ENCODE measurements around the gene LGALS9B.
"Not testable (repeated sequence)": the region's sequence is repeated elsewhere in the genome, so short reads cannot be mapped to it uniquely, and the experiment has no call there.

The LGALS9B gene

DNA sequence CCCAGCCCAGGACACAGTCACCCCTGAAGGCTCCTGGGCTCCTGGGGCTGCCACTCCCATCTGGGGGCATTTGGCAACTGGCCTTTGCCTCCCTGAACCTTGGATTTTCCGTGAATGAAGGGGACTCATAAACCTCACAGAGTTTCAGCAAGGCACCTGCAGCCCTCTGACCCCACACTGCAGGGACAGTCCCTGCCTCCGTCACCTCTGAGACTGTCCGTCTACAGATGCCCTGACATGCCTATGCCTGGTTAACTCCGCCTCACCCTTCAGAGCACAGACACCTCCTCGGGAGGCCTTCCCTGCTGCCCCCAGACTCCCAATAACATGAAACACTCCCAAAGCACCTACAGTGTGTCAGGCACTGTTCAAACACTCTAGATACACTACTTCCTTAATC, 786 bp downstream of the LGALS9B start:
- DNase-seq = not testable (repeated sequence)

DNA sequence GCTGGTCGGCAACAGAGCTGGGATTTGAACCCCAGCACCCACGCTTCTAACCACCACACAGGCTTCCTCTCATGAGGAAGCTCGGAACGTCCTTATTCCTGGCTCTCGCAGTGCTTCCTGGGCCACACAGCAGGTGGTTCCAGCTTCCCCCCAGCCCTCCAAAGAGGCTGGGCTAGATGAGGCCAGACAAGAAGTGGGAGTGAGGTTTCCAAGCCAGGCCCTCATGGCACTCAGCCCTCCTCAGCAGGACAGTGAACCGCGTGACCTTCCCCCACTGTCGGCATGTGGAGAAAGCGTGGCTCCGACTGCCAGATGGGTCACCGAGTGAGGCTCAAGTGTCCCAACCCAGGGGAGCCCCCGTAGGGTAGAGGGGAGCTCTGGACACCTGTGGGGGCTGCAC, 1.8 kb downstream of the LGALS9B start:
- DNase-seq = not testable (repeated sequence)

DNA sequence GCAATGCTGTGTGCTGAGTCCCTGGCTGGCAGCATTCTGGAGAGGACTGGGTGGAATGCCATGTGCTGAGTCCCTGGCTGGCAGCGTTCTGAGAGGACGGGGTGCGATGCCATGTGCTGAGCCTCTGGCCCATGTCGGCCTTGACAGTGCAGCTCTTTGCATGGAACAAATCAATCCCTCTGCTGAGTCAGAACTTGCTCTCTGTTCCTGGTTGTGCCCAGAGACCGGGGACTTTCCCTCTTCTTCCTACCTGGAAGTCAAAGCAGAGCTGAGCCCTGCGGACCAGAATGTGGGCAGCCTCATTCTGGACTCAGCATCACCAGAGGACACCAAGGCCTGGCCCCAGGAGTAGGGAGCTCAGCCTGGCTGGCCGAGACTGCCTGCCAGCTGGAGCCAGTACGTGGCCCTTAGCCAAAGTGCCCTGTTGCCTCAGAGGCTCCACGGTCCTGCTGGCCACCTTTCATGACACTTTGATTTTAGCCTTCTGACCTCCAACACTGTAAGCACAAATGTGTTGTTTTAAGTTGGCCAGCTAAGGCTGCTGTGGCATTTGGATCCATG, 2.4 kb downstream of the LGALS9B start:
- not testable (repeated sequence) for DNase-seq

DNA sequence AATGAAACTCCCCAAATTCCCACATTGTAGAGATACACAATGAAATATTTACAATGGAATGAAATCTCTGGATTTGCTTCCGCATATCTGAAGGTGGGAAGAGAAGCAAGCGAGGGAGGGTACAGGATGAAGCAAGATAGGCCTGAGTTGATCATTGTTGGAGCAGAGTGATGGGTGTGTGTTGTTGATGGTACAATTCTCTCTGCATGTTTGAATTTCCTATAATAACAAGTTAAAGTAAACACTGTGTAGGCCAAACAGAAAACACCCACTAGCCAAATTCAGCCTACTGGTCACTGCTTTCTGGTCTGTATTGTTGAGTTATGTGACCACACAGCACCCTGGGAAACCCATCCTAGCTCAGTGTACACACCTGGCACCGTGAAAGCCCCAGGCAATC, 5.2 kb downstream of the LGALS9B start:
- not testable (repeated sequence) for DNase-seq

DNA sequence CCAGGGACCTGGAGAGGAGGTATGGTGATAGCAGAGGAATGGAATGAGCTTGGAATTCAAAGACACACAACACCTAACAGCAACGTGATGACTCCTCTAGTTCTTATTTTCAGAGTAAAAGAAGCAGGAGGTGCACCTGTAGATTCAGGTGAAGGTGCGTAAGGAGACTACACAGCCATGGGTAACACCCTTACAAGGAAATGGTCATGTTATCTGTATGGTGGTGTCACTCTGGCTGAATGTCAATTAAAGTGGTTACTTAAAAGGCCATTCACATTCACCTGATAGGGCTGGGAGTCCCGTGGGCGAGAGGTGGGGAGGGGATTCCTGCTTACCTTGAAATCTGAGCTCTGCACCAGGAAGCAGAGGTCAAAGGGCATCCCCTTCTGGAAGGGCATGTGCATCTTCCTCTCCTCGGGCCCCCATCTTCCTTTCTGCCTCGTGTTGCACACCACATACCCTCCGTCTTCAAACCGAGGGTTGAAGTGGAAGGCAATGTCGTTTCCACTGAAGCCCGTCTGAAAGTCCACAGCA, 9.4 kb downstream of the LGALS9B start:
- not testable (repeated sequence) for DNase-seq

DNA sequence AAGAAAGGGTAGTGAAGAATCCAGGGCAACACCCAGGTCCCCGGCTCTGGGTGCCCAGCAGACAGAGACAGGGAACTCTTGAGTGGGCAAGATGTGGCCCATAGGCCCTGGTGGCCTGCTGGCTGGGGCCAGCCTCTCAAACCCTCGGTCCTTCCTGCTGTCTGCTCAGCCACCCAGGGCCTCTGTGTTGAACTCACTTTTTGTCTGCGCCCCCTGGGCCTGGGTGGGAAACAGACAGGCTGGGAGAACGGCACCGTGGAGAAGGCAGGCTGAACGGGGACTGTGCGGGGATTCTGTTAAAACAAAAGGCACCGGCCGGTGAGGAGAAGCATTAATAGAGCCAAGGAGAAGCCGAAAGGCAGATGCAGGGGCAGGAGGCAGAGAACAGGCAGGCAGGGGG, 12.2 kb downstream of the LGALS9B start:
- not testable (repeated sequence) for DNase-seq

DNA sequence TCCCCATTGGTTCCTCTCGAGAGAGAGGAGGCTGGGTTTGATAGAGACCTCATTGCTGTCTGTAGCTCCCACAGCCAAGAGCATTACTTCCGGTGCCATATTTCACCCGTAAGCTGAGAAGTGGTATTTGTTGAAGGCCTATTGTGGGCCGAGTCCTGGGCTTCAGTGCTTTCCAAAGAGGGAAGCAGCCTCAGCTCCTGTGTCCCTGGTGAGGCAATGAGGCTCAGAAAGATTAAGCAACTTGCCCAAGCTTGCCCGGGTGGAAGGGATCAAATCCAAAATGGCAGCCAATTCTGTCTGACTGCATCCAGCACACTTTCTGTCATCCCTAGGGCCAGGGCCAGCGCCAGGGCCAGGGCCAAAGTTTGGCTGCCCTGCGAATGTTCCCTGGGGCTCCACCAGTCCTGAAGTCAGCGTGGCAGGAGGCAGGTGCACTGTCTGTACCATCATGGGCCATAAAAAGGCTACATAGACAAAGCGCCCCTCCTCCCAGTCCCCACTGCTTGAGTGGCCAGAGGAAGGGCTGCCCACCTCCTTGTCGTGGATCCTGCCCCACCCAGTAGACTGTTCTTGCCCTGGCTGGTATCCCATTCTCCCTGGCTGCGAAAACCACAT, 13.4 kb downstream of the LGALS9B start:
- DNase-seq = not testable (repeated sequence)

DNA sequence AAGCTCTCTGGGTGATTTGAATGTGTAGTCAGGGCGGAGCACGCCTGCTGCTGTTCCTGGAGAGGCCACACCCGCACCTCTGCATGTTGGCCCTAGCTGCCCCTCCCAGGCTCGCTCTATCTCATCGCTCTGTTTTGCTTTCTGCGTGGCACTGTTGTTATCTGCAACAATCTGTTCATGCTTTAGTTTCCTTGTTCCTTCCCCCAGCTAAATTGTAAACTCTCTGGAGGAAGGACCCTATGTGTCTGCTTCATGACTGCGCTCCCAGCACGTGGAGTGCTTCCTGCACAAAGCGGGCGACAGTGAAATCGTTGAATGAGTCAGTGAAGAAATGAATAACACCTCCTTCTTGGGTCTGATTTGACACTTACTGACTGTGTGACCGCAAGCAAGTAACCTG, 16.5 kb downstream of the LGALS9B start:
- DNase-seq = not testable (repeated sequence)

DNA sequence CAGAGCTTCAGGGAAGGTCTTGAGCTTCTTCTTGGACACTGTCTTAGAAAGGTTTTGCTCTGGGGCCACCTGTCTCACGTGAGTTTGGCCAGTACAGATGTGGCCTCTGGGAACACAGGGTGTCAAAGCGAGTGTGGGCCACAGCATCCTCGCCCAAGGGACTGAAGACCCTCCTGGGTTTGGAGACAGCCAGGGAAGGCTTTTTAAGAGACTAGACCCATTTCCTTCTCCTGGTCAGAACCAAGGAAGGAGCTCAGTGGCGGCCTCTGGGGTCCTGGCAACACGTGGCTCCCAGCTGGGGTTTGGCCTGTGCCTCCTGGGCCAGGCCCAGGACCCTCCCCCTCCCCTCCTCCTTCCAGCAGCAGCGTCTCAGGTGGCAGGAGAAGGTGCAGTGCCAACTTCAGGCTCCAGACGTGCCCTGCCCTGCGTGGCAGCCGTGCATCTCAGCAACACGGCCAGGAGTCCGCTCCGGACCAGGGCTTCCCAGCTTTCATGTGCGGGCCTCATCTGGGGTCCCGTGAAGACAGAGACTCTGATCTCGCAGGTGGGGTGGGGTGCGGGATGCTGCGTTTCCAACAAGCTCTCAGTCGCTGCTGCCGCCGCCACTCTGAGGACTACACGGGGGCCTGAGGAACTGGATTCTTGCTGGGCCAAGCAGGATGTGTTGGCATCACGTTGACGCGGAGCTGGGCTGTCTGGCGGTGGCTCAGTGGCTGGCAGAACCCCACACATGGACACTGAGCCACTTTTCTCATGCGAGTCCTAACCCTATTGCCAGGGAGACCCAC, 19.6 kb downstream of the LGALS9B start:
- not testable (repeated sequence) for DNase-seq

DNA sequence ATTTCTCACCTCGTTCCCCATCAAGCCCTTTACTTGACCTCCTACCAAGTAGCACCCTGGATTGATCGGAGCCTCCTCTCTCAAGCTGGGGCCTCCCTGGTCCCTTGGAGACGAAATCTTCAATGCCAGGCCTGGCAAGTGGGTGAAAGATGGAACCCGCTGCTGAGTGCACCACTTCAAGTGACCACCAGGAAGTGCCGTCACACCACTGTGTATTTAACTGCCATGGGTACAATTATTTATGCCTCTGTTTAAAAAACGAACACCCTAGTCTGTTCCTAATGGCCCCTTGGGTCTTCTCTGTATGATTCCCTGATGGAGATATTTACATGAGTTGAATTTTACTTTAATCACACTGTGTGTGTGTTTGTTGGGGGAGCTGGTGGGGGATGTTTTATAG, 20.4 kb downstream of the LGALS9B start:
- DNase-seq = not testable (repeated sequence)

DNA sequence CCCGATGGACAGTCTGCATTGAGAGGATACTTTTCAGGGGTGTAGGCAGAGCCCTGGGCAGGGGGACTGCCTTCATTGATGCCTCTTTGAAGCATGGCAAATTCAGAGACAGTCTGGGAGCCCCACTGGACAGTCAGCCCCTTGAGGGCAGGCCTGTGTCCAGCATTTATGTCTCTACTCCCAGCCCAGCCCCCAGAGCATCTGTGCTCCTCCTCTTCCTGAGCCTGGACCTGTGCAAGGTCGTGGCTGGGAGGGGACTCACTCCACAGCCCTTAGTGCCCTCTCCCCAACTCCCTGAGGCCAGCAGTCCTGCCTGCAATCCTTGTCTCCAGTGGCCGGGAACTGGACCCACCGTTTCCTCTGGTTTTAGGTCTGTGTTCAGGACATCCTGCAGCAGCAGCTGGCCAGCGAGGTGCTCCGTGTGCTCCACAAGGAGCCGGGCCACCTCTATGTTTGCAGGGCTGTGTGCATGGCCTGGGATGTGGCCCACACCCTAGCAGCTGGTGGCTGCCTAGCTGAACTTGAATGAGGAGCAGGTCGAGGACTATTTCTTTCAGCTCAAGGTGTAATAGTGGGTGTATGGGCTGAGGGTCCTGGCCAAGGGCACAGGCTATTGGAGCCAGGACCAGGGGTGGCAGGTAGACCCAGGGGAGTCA, 22.6 kb downstream of the LGALS9B start:
- DNase-seq = not testable (repeated sequence)

DNA sequence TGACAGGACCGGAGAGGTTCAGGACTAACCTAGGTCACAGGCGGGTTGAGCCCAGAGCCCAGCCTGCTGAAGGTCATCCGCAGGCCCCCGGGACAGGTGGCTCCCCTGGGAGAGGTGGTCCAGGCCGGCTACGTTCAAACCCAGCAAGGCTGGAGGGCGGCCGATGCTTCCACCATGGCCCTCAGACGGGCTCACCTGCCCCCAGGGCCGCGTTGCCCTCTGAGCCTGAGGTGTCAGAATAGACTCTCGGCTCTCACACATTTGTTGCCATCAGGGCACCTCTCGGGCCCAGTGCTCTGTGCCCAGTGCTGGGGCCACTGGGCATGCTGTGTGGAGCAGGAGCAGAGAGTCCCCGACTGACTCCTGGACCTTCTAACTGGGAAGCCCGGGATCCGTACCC, 23.2 kb downstream of the LGALS9B start:
- not testable (repeated sequence) for DNase-seq

DNA sequence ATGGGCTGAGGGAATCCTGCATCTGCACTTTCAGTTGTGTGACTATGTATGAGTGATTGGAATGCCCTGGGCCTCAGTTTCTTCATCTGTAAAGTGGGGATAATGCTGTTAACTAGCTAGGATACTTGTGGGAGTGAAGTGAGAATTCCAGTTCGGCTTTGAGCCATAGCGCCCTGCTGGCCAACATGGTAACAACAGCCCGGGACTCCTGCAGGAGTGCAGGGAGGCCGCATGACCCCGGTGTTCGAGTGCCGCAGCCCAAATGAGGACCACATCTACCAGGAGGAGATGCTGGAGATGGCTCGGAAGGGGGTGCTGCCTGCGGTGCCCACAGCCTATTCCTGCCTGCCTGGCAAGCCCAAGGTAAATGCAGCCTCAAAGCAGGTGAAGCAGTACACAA, 23.7 kb downstream of the LGALS9B start:
- DNase-seq = not testable (repeated sequence)

DNA sequence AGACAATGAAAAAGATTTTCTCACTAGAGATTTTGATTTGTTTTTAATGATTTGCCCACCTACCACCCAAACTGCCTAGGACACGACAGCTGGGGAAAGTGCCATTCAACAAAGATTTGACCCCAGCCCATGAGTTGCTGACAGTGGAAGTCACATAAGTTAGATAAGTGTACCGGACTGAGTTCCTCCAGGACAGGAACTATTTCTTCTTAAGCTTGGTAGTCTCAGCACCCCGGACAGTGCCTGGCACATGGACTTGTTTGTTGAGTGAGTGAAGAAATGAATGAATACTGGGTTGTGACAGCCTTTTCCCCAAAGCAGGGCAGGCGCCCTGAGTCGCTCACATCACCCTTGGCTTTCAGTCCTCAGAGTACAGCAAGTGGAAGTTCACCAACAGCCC, 26.7 kb downstream of the LGALS9B start:
- DNase-seq = not testable (repeated sequence)

DNA sequence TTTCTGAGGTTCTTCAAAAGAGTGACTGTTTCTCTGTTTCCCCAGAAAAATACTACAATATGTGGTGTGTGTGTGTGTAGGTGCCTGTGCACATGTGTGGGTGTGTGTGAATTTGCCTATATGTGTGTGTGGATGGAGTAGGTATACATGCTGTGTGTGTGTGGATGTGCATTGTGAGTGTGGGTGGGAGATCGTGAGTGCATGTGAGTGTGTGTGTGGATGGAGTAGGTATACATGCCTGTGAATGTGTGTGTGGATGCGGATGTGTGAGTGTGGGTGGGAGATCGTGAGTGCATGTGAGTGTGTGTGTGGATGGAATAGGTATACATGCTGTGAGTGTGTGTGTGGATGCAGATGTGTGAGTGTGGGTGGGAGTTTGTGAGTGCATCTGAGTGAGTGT, 32.2 kb downstream of the LGALS9B start:
- not testable (repeated sequence) for DNase-seq

DNA sequence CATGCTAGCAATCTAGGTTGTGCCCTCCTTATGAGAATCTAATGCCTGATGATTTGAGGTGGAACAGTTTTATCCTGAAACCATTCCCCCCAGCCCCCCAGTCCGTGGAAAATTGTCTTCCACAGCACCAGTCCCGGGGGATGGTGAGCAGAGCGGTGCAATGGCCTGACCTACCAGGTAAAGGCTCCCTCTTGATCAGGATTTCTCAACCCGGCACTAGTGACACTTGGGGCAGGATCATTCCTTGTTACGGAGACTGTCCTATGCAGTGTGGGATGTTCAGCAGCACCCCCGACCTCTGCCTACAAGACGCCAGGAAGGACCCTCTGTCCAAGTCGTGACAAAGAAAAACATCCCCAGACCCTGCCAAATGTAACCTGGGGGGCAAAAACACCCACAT, 34.0 kb downstream of the LGALS9B start:
- not testable (repeated sequence) for DNase-seq

DNA sequence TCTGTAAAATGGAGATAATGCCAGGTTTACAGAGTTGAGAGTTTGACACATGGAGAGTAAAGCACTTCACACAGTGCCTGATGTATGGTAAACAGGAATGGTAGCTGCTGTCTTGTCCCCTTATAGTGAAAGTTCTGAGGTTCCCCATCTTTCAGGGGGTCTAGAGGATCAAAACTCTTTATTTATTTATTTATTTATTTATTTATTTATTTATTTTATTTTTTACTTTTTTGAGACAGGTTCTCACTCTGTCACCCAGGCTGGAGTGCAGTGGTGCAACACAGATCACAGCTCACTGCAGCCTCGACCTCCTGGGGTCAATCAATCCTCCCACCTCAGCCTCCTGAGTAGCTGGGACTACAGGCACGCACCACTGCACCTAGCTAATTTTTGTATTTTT, 40.1 kb downstream of the LGALS9B start:
- DNase-seq = not testable (repeated sequence)

DNA sequence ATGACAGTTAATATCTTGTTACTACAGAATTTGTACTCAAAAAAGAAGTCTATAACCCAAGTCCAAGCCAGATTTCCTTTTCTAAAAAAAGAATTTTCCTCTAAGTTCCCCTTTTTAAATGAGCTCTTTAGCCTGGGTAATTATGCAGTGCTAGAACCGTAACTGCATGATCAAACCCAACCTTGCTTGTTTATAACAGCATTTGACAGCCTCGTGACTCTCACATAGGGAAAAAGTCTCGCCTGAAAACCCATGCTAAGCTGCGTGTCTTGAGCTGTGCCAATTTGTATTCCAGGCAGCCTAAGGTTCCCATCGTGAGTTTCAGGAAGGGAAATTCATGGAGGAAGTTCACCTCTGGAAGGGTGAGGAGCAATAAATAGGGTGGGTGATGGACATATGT, 44.5 kb downstream of the LGALS9B start:
- DNase-seq = not testable (repeated sequence)

DNA sequence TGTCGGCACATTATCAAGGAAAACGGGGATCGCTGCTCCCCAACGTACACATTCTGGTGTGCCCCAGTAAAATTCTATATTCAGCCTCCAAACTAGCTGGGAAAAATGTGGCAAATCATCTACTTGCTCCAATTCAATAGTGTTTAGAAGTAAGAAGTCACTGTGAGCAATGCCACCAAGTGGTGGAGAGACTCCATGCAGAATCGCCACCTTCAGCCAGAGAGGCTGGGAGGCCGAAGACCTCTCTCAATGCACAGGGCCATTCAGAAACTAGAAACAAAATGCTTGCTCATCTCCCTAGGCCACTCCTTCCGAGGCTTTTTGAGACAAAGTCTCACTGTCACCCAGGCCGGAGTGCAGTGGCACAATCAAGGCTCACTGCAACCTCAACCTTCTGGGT, 48.5 kb downstream of the LGALS9B start:
- DNase-seq = not testable (repeated sequence)

DNA sequence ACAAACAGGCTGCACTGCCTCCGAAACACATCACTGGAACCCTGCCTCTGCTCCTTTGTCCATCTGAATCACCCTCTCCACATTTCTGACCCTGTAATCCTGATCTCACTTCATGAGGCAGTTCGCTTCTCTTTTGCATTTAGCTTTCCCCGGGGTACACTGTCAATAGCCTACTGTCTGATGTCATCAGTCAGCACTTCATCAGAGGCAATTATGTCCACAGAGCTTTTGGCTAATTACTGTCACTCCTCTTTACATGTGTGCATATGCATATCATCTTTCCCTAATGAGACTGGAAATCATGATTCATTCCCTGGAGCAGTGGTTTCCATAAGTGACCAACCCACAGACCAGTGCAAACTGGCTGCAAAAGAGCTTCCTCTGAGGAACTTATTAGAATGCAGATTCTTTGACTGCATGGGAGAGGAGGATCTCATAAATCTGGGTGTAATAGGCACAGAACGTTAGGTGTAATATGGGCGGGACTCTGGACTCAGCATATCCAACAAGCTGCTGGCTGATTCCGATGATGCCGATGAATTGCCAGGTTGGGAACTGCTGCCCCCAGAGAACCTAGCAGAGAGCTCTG, 49.8 kb downstream of the LGALS9B start:
- DNase-seq = not testable (repeated sequence)

DNA sequence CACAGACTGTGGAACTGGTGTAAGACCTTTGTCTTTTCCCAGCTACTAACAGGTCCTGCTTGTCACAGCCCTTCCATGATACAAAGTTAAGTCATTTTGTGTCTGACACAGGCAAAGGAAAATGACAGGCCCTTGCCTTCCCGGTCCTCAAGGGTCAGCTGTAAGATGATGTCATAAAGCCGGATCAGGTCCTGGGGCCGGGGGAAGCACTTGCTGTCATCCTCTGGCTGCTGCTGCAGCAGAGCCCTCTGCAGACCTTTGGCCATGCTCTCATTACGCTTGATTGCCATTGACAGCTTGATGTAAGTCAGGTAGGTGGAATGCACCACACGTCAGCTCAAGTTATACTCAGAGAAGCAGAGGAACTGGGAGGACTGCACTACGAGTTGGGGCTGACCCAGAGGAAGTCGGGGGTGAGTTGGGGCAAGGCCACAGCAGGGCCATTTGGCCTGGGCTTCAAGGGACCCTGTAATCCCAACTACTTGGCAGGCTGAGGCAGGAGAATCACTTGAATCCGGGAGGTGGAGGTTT, 50.9 kb downstream of the LGALS9B start:
- DNase-seq = not testable (repeated sequence)

DNA sequence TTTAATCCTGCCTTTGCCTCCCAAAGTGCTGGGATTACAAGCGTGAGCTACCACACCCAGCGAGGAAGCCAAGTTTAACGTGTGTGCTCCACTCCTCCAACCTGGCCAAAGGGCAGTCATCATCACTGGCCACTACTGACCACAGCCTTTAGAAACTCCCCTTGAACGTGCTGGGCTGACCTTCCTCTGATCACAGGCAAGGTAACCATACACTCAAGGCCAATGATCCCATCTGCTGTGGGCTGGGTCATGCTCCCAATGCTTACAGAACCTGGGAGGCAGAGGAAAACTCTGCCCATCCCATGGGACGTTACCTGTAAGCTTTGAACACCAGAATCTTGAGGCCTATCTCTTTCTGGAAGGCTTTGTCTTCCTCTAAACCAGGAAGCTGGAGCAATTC, 51.9 kb downstream of the LGALS9B start:
- DNase-seq = not testable (repeated sequence)

All from NCI-H446 treated with DMSO at 0.1 percent for 48 hours (cell line).